Colonic mucosa (tissue), 4 donors: ENCODE measurements around the gene TAC4. TPM values are rescaled to one million over a fixed set of nuclear protein-coding genes. Genes with fewer than 3 reads are reported as not detected.

Source experiments
- DNase-seq: peaks from one replicate; pipeline ENCODE4 v3.0.0-alpha.2; 2020
- H3K27ac ChIP-seq: fragments of 200-600 bp; one replicate; pipeline ENCODE4 v1.8.0; 2021
- H3K27me3 ChIP-seq: fragments of 200-600 bp; one replicate; pipeline ENCODE4 v1.8.0; 2021
- H3K36me3 ChIP-seq: fragments of 200-600 bp; one replicate; pipeline ENCODE4 v1.8.0; 2021
- H3K4me1 ChIP-seq: fragments of 200-600 bp; one replicate; pipeline ENCODE4 v1.8.0; 2021; ENCODE audit warnings: mild to moderate bottlenecking
- H3K4me3 ChIP-seq: fragments of 200-600 bp; one replicate; pipeline ENCODE4 v1.8.0; 2021
- H3K9ac ChIP-seq, 2 donors: one replicate each; pipeline ENCODE4 v1.7.0; 2013; ENCODE audit warnings: control low read depth in 2 of 2, low read depth in 2 of 2, low read length in 2 of 2
- H3K9me3 ChIP-seq: fragments of 200-600 bp; one replicate; pipeline ENCODE4 v1.8.0; 2021
- intact Hi-C: fragments of 100-400 bp; cut with DNase I; formaldehyde crosslinking; loops from one replicate; pipeline ENCODE4 v1.14.1; 2022
- total RNA-seq, 2 donors: library from RNA; stranded (reverse); fragmentation: NEBNext Ultra II Directional in 1 of 2; extraction: Animal tissue kit (Norgen Biotek cat#: 25700) in 1 of 2; gene quantifications; one replicate each; pipeline ENCODE4 v1.2.1, GENCODE V29; 2021
- TF ChIP-seq, protein P1 (sequence below): fragments of 200-600 bp; IDR thresholded peaks from one replicate; pipeline ENCODE4 v1.8.0; 2022; ENCODE audit warnings: antibody characterized with exemption, mild to moderate bottlenecking
- donor health status: healthy.
- donor health status: DM: no; HTN: no; CAD: no.
- donor health status: DM: no; HTN: no; CAD: no.

TAC4 gene
- total RNA-seq, 2 donors from 2014 or later: not detected

DNA sequence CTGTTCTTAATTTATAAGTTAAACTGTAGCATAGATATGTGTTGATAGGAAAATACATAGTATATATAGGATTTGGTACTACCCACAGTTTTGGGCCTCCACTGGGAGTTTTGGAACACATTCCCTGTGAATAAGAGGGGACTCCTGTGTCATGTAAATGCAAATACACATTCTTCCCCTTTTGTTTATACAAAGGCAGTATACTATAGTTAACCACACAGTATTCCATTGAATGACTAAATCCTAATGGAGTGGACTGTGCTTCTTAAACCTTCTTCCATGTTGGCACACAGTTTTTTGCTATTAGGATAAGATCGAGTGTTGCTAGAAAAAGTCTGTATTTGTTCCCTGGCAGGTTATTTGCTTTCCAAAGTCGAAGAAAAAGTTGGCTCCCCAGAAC is 22.2 kb downstream of the TAC4 start:
- no peak overlapping the region for H3K9ac ChIP-seq
- peaks cover 19% of the 10 kb centered on the region for H3K36me3 ChIP-seq
- TF ChIP-seq, protein P1, sequence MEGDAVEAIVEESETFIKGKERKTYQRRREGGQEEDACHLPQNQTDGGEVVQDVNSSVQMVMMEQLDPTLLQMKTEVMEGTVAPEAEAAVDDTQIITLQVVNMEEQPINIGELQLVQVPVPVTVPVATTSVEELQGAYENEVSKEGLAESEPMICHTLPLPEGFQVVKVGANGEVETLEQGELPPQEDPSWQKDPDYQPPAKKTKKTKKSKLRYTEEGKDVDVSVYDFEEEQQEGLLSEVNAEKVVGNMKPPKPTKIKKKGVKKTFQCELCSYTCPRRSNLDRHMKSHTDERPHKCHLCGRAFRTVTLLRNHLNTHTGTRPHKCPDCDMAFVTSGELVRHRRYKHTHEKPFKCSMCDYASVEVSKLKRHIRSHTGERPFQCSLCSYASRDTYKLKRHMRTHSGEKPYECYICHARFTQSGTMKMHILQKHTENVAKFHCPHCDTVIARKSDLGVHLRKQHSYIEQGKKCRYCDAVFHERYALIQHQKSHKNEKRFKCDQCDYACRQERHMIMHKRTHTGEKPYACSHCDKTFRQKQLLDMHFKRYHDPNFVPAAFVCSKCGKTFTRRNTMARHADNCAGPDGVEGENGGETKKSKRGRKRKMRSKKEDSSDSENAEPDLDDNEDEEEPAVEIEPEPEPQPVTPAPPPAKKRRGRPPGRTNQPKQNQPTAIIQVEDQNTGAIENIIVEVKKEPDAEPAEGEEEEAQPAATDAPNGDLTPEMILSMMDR: no peak
- H3K4me3 ChIP-seq: no peak overlapping the region
- H3K27ac ChIP-seq: no peak overlapping the region
- no peak for DNase-seq
- intact Hi-C loops: no loop called here
- H3K4me1 ChIP-seq: peaks cover 4% of the 10 kb centered on the region
- no peaks in the 10 kb centered on the region for H3K27me3 ChIP-seq
- no peaks in the 10 kb centered on the region for H3K9me3 ChIP-seq

DNA sequence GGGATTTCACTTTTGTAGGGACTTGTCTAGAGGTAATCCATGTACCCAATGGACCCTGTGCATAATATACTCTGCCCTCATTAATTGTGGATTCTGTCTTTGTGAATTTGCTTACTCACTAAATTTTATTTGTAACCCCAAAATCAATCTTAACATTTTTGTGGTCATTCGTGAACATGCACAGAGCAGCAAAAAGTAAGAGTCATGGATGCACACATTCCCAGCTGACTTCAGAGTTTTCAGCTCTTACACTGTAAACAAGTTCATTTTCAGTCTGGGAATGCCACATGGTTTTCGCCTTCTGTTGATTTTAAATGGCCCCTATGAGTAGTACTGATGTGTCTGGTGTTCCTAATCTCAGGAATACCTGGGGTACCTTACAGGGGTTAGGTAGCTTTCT is 24.3 kb downstream of the TAC4 start:
- no peaks in the 10 kb centered on the region for H3K27me3 ChIP-seq
- no peak for DNase-seq
- peaks cover 19% of the 10 kb centered on the region for H3K36me3 ChIP-seq
- H3K9ac ChIP-seq: no peak overlapping the region
- no peak overlapping the region for H3K27ac ChIP-seq
- no peak overlapping the region for H3K4me3 ChIP-seq
- TF ChIP-seq, protein P1: no peak
- H3K4me1 ChIP-seq: peaks cover 4% of the 10 kb centered on the region
- intact Hi-C loops: no loop called here
- no peaks in the 10 kb centered on the region for H3K9me3 ChIP-seq

DNA sequence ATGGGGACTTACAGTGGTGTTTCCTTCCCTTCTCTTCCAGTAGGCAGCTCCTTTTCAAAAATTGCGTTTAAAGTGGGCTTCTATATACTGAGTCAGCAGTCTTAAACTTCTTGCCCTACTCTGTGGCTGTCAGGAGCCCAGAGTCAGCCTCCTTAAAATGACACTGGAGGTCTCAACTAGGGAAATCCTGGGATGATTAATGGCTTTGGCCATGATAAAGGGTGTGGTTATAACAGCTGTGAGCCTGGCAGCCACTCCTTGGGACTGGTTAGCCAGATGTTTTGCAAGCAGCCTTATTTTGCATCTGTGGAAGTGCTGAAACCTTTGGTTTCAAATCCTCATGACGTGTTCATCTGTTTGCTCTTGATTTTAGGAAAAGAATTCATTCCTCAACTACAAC is 25.0 kb downstream of the TAC4 start:
- Histone ChIP-seq H3K27me3 (no peaks in the 10 kb centered on the region), H3K4me3 (no peak overlapping the region), H3K27ac (no peak overlapping the region), H3K4me1 (peaks cover 4% of the 10 kb centered on the region), H3K9ac (no peak overlapping the region), H3K9me3 (no peaks in the 10 kb centered on the region), H3K36me3 (peaks cover 22% of the 10 kb centered on the region)
- DNase-seq: peak; percentile 57
- TF ChIP-seq, protein P1: no peak
- intact Hi-C loops: no loop called here

DNA sequence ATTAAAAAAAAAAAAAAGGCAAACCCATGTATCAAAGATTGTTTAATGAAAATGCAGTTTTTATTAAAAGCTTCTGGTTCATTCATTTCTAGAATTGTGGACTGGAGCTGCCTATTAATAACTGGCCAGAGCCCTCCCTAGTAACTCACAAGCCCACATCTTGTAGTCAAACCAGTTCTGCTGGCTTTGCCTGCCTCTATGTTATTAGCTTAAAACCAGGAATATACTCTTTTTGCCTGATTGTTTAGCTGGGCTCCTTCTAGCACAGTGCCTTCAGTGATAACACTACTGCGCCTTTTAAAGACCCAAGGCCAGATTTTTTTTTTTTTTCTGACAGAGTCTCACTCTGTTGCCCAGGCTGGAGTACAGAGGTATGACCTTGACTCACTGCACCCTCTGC is 26.0 kb downstream of the TAC4 start:
- Histone ChIP-seq H3K4me1 (peaks cover 4% of the 10 kb centered on the region), H3K27ac (no peak overlapping the region)

DNA sequence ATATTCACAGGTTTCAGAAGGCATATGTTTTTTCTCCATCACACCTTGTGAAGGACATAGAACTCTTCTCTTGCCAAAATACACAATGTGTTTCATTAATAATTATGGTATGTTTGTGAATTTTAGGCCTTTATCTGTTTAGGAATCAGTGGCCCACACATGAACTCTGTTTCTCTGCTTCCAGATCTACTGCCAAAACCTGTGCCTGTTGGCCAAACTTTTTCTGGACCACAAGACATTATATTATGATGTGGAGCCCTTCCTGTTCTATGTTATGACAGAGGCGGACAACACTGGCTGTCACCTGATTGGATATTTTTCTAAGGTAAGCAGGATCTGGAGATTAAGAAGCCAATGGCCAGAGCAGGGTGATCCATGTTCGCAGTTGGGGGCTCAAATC is 26.4 kb downstream of the TAC4 start:
- H3K27ac ChIP-seq: no peak overlapping the region

More for the DNA sequence above, 26.0 kb downstream of the TAC4 start:
- TF ChIP-seq, protein P1: no peak
- DNase-seq: no peak
- intact Hi-C loops: no loop called here
- no peaks in the 10 kb centered on the region for H3K27me3 ChIP-seq
- peaks cover 29% of the 10 kb centered on the region for H3K36me3 ChIP-seq
- no peaks in the 10 kb centered on the region for H3K9me3 ChIP-seq
- no peak overlapping the region for H3K9ac ChIP-seq
- H3K4me3 ChIP-seq: no peak overlapping the region

More for the DNA sequence above, 26.4 kb downstream of the TAC4 start:
- no peak for DNase-seq
- TF ChIP-seq, protein P1: no peak
- H3K4me3 ChIP-seq: no peak overlapping the region
- no peak overlapping the region for H3K9ac ChIP-seq
- H3K9me3 ChIP-seq: no peaks in the 10 kb centered on the region
- intact Hi-C loops: no loop called here
- no peaks in the 10 kb centered on the region for H3K27me3 ChIP-seq
- H3K36me3 ChIP-seq: peaks cover 24% of the 10 kb centered on the region
- peaks cover 4% of the 10 kb centered on the region for H3K4me1 ChIP-seq
